HG03039 (cell line): ENCODE results near the gene BMI1.

Experiments used
- ATAC-seq: cut with Tn5 transposase; IDR thresholded peaks from one replicate; pipeline ENCODE4 v1.9.1; 2021; ENCODE audit warnings: mild to moderate bottlenecking, moderate library complexity; ENCODE audit not compliant: unreplicated experiment

Gene BMI1

DNA sequence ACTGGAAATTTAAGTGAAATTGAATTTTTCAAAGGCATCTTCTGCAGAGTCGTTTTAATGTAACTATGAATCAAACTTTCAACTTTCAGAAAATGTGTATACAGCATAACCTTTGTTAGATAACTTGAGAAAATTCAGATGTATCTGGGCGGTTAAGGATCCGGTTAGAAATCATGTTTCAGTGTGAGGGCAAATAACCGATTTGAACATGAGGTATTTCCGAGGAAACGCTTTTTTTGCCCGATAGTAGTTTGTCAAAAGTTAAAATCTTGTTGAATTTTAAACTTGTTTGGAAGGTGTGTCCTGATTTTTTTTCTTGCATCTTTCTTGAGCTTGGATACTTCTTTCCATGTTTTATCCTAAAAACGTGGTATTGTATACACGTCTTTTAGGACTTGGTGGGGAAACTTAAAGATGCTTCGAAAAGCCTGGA, 1.3 kb upstream of the BMI1 start:
- no peak for ATAC-seq

GRCh38 chr10:22319980-22320558, 830 bp upstream of the BMI1 start:
- ATAC-seq, result no peak

- peak; percentile 21 for ATAC-seq
Observed at GRCh38 chr10:22321156-22321923, 441 bp downstream of the BMI1 start.

DNA sequence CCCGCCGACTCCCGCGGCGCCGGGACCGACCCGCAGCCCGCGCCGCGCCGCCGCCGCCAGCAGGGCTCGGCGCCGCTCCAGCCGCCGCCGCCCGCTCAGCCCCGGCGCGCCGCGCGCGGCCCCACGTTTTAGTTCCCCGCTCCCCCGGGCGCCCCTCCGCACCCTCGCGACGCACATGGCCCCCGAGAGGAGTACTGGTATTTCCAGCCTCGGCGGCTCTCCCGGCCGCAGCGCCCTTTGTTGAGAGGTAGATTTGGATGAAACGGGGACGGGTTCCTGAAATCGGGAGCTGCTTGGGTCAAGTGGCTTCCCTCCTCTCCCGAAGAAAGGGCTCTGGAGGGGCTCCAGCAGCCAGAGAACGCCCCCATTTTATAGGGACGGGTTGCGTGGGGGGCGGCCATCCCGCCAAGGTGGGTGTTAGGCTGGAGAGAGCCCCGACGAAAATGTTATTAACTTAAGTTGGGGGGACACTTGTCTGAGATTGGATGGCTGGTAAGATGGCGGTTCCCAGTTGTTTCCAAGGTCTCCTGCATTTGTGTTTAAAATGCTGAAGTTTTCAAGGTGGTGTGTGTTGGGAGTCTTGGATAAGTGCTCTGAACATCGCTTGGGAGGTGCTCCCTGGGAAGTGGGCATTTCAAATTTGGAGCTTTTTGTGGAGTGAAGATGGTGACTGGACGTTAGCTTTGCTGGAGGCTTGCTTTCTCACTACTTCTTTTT, 1.2 kb downstream of the BMI1 start:
- ATAC-seq, result no peak

DNA sequence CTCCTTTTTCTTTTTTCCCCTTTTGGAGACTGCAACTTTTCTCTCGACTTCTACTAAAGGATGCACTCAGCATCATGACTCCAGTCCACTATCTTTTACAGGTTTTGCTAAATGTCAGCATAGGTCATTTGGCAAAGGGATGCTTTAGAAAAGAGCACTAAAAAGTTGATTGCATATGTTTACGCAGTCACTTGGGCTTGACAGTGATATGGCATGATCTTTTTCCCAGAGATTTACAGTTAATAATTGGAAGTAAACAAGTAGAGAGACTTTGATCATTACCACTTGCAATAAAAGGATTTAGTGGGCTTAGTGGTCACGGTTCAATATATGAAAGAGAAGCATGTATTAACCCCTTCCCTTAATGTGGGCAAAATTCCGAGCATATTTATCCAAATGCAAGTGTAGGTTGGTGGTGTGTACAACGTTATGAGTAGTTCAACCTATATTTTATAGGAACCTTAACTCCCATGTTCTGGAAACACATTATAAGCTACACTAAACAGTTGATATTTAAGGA, 1.8 kb downstream of the BMI1 start:
- ATAC-seq, result no peak

DNA sequence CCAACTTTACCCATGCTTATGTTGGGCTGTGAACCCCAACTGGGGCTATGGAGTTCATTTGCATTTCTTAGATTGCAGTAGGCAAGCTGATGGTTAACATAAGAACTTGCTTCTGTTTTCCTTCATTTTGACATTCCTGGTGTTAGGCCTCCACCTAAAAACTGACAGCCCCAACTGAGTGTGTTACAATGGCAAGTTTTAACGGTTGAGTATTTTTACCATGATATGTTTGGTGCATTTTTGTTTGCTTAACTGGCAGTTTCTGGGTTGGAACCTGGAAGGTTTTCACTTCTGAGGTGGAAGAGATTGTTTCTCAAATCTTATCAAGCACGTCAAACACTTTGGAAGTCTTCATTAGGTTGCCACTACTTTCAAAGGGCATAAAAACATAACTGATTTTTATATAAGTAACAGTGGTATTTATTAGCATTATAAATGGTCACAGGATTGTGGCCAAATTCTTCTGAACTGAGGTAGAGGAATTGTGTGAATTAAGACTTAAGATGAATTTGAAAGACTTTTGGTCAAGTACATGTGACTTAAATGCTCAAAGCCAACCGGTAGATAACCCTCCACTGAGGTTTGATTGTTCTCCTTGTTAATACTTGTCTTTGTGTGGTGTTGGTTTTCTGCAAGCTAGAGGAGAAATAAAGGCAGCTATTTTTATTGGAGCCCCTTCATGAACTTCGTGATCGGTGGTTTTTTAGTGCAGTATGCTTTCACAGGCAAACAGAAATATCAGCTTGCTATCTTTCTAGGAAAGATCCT, 2.8 kb downstream of the BMI1 start:
- ATAC-seq, result no peak

- ATAC-seq, result no peak
Observed at GRCh38 chr10:22324413-22324812, 3.5 kb downstream of the BMI1 start.

- ATAC-seq, result no peak
Observed at GRCh38 chr10:22324893-22325271, 4.0 kb downstream of the BMI1 start.

GRCh38 chr10:22325272-22326144, 4.6 kb downstream of the BMI1 start:
- ATAC-seq, result peak; percentile 30

DNA sequence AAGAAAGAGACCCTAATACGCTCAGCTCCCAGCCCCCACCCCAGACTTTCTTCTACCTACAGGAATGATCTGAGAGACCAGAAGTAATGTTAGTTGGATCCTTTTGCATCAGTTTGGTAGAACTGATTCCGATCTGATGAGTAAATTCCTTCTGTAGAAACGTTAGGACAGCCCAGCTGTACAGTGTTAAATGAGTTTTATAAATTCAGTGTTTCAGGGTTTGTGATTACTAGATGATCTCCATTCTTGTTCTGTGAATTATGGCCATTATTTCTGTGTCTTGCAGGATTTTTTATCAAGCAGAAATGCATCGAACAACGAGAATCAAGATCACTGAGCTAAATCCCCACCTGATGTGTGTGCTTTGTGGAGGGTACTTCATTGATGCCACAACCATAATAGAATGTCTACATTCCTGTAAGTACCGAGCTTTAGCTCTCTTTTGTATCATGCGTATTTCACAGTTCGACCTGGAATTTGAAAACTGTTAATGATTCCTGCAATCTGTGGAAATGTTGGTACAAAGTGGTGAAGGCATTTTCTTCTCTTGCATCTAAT, 5.3 kb downstream of the BMI1 start:
- ATAC-seq, result no peak

DNA sequence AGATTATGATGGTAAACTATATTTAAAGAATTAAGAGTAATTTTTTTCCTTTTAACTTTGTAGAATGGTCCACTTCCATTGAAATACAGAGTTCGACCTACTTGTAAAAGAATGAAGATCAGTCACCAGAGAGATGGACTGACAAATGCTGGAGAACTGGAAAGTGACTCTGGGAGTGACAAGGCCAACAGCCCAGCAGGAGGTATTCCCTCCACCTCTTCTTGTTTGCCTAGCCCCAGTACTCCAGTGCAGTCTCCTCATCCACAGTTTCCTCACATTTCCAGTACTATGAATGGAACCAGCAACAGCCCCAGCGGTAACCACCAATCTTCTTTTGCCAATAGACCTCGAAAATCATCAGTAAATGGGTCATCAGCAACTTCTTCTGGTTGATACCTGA, 8.3 kb downstream of the BMI1 start:
- no peak for ATAC-seq

DNA sequence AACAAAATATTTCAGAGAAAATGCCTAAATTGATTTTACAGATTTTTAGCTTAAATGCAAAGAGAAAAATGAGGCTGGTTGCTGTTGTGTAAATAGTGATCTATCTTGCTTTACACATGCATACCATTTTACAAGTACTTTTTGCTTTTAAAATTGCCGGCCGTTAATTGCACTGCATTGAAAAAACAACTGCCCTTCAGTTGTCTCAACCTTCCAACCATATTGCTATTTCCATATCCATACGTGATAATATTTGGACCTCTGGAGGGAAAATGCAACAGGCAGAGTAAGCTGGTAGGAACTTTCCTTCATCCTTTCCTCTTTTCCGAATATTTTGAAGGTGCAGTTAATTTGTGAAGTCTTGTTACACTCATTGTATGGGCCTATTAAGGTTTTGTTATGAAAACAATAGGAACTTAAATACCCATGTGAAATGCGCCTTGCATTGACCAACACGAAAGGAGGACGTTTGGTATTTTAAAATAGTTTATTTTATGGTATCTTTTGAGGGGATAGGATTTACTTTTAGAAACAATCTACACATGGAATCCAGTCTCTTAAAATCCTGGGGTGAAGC, 11.3 kb downstream of the BMI1 start:
- ATAC-seq, result no peak

DNA sequence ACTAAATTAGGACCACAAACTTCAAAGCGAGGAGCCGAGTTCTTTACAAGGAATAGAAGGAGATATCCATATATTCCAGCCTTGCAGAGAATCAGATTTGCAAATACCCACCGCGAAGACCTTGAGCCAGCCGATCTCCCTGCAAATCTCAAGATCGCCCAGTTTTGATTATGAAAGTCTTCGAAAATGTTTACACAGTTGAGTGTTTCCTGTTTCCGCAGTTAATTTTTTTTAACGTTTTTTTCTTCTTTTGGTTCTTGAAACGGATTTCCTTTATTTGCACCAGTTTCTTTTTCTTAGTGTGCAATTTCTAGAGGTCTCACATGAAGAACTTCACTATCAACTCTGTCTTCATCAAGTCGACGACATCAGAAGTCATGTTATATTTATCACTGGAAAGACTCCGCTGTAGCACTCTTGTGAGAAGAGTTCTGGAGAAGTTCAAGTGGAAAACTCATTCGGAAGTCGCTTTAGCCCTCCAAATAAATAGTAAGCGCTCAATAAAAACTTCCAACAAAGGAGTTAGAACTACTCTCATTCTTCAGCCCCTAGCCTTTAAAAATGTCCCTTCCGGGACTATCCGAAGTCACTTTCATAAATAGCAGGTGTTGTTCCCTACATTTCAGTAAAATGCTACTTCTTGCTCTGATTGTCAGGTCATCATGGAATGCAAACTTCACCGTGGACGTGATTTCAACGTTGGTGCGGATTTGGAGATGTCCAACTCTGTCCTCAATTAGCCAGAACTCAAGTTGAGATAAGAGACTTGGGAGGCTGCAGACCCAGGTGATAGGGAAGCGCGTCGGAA, 12.5 kb downstream of the BMI1 start:
- no peak for ATAC-seq

DNA sequence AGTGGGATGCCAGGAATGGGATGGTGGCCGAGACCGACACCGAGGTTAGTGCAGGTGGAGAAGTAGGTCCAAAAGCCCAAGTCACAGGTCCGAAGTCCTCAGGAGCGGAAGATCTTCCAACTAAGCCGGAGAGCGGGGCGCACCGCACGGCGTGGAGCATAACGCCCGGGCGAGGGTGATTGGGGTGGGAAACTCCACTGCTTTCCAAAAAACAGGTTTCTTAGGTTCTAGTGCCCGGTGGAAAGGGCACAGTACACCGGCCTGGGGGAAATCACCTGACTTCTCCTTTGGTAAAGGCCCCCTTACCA, 13.0 kb downstream of the BMI1 start:
- no peak for ATAC-seq

DNA sequence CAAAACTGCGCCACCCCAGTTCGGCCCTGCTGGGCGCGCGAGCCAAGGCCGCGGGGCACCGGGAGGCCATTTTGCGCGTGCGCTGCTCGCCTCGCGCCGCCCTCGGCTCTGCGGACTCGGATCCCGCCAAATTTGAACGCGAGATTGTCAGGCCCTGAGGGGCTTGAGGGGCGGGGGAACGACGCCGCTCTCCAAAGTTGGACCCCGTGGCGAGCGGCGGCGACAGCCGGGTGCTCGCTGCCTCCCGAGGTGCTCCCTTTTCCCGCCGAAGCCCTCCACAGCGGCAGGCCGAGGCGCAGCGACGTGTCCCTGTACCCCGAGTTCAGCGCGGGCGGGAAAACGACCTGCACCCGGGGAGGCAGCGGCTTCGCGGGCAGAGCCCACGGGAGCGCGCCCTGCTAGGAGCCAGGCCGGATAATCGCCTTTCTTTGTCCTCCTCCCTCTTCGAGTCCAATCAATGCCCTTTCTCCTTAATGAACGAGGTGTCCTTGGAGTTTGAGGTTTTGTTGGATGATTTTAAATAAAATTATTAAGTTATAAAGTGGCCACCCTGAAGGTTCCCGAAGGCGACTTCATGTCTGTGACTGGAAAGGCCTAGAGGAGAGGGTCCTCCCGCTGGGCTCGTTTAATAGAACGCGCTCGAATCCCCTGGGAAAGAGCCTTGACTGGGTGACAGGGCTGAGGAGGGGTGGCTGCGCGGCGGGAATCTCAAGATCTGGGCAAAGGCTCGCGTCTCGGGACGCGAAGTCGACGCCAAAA, 13.7 kb downstream of the BMI1 start:
- ATAC-seq, result no peak

GRCh38 chr10:22335173-22335933, 14.5 kb downstream of the BMI1 start:
- ATAC-seq, result peak; percentile 55

GRCh38 chr10:22338185-22338900, 17.4 kb downstream of the BMI1 start:
- no peak for ATAC-seq
